ENCODE results near the gene CFP.
"Not testable (repeated sequence)": the region's sequence is repeated elsewhere in the genome, so short reads cannot be mapped to it uniquely, and the experiment has no call there.

CFP gene

DNA sequence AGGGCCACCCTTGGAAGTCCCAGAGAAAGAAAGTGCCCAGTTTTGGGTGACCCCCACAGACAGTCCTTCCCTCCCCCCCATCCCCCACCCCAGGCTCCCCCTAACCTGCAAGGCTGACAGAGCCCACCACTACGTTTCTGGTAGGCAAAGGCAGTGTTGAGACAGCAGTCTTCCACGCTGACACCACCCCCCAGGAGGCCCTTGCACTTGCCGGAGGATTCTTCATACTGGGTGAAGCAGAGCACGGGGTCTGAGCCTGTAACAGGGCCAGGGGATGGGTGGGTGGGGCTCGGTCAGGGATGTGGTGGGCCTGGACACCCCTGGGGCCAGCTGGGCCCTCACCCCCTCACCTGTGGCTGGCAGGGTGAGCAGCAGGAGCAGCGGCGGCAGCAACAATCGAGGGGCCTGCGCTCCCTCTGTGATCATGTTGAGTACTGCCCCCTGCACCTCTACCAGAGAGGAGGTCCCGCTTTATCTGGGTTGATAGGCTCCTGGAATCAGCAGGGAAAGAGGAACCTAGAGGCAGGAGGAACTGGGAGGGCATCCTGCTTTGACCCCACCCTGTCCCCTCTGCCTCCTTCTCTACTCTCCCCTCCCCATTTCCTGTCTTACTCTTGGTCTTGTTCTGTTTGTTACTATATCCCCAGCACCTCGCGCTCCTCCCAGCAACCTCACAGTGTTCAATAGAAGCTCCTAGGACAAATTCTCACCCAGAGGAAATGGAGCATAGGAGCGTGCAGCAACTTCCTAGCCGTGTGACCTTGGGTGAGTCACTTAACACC, at the start of gene CFP:
TSS of gene CFP (minus strand) at position 512 of the 782 bp plus-strand sequence. CDS start at position 426, 86 bp downstream.
- no peak for DNase-seq (ENCODE audit: low read depth)
- TF ChIP-seq, protein P1, sequence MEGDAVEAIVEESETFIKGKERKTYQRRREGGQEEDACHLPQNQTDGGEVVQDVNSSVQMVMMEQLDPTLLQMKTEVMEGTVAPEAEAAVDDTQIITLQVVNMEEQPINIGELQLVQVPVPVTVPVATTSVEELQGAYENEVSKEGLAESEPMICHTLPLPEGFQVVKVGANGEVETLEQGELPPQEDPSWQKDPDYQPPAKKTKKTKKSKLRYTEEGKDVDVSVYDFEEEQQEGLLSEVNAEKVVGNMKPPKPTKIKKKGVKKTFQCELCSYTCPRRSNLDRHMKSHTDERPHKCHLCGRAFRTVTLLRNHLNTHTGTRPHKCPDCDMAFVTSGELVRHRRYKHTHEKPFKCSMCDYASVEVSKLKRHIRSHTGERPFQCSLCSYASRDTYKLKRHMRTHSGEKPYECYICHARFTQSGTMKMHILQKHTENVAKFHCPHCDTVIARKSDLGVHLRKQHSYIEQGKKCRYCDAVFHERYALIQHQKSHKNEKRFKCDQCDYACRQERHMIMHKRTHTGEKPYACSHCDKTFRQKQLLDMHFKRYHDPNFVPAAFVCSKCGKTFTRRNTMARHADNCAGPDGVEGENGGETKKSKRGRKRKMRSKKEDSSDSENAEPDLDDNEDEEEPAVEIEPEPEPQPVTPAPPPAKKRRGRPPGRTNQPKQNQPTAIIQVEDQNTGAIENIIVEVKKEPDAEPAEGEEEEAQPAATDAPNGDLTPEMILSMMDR (IDR thresholded peaks at IDR 0.05; ENCODE audit: low read length, missing control alignments): no peak
- H3K4me3 ChIP-seq (replicated peaks; ENCODE audit: low read depth, low read length): no peak within 1 kb of the TSS

DNA sequence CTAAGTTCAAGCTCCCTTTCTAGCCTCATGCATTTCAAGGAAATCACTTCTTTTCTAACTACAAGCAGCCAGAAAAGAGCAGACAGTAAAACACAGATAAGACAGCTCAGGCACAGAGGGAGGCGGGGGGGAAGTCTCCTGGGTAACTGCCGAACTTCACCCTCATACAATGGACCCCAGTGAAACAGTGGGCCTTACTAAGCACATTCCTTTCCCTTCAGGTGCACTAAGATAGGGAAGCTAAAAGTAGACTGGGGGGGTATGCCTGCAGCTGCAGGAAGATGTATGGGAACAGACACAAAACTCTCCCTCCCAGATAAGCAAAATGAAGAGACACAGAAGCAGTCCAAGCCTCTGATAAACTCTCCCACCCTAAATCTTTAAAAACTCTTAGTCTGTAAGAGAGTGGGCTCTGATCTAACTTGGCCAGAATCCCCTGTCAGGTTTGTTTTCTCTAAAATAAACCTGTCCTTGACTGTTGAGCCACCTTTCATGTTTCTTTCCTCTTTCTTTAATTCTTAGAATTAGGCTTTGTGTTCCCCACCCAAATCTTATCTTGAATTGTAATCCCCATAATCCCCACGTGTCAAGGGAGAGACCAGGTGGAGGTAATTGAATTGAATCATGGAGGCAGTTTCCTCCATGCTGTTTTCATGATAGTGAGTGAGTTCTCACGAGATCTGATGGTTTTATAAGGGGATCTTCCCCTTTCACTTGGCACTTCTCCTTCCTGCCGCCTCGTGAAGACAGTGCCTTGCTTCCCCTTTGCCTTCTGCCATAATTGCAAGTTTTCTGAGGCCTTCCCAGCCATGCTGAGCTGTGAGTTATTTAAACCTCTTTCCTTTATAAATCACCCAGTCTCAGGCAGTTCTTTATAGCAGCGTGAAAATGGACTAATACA, 46.5 kb upstream of the CFP start:
- DNase-seq (ENCODE audit: low read depth): not testable (repeated sequence)

DNA sequence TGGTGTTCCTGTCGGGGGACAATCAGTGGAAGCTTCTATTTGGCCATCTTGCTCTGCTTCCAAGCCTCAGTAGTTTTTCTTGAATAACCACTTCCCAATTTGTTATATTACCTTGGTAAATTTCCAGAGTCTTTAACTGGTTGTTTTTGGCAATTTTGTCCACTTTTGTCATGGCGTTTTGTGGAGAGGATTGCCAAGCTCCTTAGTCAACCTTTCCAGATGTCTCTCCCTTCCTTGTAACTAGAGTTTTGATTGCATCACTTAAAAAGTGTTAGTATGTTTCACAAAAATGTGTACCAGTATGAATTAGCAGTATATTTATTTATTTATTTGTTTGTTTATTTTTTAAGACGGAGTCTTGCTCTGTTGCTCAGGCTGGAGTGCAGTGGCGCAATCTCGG, 45.0 kb upstream of the CFP start:
- H3K4me3 ChIP-seq (replicated peaks; ENCODE audit: low read depth, low read length): no peak overlapping the region
- TF ChIP-seq, protein P1 (IDR thresholded peaks at IDR 0.05; ENCODE audit: low read length, missing control alignments): no peak
- no peak for DNase-seq (ENCODE audit: low read depth)

More for the DNA sequence above, 46.5 kb upstream of the CFP start:
- H3K4me3 ChIP-seq (replicated peaks; ENCODE audit: low read depth, low read length): not testable (repeated sequence)

DNA sequence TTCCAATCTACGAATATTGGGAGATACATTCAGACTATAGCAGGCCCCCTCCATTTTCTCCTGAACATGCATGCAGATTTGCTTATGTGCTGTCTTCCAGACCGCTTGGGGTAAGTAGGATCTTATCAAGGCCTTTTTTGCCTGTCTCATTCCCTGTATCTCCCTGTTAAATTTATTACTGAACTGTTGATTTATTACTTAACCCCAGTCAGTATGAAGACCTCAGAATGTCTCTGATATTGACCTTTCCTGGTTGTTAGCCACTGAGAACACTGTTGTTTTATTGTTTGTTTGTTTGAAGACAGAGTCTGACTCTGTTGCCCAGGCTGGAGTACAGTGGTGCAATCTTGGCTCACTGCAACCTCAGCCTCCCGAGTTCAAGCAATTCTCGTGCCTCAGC, 36.1 kb upstream of the CFP start:
- not testable (repeated sequence) for H3K4me3 ChIP-seq (replicated peaks; ENCODE audit: low read depth, low read length); DNase-seq (ENCODE audit: low read depth)

DNA sequence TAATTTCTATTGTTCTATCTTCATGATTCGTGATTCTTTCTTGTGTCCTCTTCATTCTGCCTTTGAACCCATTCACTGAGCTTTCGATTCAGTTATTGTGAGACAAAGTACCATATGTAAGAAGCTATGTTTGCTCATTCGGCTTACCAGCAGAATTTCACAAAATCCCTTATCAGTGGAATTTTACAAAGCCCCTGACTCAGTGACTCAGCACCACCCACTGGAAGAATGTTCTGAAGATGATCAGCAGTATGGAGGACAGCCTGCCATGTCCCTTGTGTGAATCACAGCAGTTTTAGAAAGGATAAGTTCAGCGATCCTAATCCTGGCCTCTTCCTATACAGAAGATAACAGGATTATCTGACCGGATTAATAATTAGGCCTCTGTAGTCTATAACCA, 35.0 kb upstream of the CFP start:
- TF ChIP-seq, protein P1 (IDR thresholded peaks at IDR 0.05; ENCODE audit: low read length, missing control alignments): no peak
- peak; percentile 44 for DNase-seq (ENCODE audit: low read depth)
- H3K4me3 ChIP-seq (replicated peaks; ENCODE audit: low read depth, low read length): no peak overlapping the region

DNA sequence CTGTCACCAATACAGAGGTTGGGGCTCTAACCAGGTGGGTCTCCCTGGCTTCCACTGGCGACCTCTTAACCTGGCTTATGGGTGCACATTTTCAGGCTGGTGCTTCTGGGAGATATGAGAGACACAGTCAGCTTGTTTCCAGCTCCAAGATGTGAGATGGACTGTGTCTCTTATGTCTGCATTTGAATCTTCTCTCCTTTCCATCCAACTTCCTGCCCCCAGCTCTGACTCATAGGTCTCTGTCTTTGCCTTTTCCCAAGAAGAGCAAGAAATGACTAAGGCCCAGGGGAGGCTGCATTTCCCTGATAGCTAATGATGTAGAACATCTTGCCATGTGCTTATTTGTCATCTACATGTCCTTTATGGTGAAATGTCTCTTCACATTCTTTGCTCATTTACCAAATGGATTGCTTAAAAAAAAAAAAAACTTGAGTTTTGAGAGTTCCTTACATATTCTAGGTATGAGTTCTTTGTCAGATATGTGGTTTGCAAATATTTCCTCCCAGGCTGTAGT, 32.5 kb upstream of the CFP start:
- TF ChIP-seq, protein P1 (IDR thresholded peaks at IDR 0.05; ENCODE audit: low read length, missing control alignments): no peak
- peak; percentile 90 for DNase-seq (ENCODE audit: low read depth)
- H3K4me3 ChIP-seq (replicated peaks; ENCODE audit: low read depth, low read length): no peak overlapping the region

DNA sequence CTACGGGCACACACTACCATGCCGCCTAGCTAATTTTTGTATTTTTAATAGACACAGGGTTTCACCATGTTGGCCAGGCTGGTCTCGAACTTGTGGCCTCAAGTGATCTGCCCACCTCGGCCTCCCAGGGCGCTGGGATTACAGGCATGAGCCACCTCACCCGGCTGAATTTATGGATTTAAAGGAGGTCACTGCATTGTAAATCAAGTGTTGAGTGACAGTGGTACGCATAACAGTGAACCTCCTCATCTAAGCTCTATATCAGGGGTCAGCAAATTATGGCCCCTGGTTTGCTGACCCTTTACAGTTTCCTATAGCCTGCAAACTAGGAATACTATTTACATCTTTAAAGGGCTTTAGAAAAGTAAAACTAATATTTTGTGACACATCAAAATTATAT, 31.8 kb upstream of the CFP start:
- H3K4me3 ChIP-seq (replicated peaks; ENCODE audit: low read depth, low read length): no peak overlapping the region
- no peak for DNase-seq (ENCODE audit: low read depth)
- TF ChIP-seq, protein P1 (IDR thresholded peaks at IDR 0.05; ENCODE audit: low read length, missing control alignments): no peak
